BJ (cell line): Measurements from ENCODE around the gene HK2. TPM values are rescaled to one million over a fixed set of nuclear protein-coding genes. Genes with fewer than 3 reads are reported as not detected.

Source experiments
- CTCF ChIA-PET: fragments of 350-600 bp; formaldehyde crosslinking; extraction: SDS; loops from one replicate; lab custom pipeline; 2021; ENCODE audit warnings: antibody characterized with exemption, inconsistent platforms; lab: Yijun Ruan, JAX
- POLR2A ChIA-PET: fragments of 300-600 bp; sonication (Branson Sonifier 250); formaldehyde crosslinking; extraction: SDS; loops from one replicate; lab custom pipeline; 2021; ENCODE audit warnings: antibody characterized with exemption; lab: Charles Lee
- DNase-seq: peaks from one replicate; pipeline ENCODE4 v3.0.0-alpha.2; 2011; ENCODE audit warnings: low read depth
- H3K27me3 ChIP-seq: 2 replicates; pipeline ENCODE4 v1.6.0; 2011; ENCODE audit warnings: low read length; ENCODE audit not compliant: control insufficient read depth, insufficient read depth
- H3K36me3 ChIP-seq: 2 replicates; pipeline ENCODE4 v1.5.1; 2011; ENCODE audit warnings: low read length; ENCODE audit not compliant: control insufficient read depth, insufficient read depth
- H3K4me3 ChIP-seq: 2 replicates; pipeline ENCODE4 v1.5.1; 2011; ENCODE audit warnings: low read depth, mild to moderate bottlenecking, control low read depth, low read length
- polyA plus RNA-seq: library from polyadenylated mRNA; depleted of rRNA; stranded (reverse); fragments of >200 nt; gene quantifications from 2 replicates; pipeline ENCODE4 v1.2.3, GENCODE V29; 2011
- TF ChIP-seq, protein P1 (sequence below): IDR thresholded peaks from 2 replicates; pipeline ENCODE4 v1.5.1; 2011; ENCODE audit warnings: low read depth, mild to moderate bottlenecking, control low read depth, inconsistent platforms, low read length, moderate library complexity; ENCODE audit not compliant: insufficient read depth

Gene HK2
- polyA plus RNA-seq, 1 experiment = 21.8 TPM

DNA sequence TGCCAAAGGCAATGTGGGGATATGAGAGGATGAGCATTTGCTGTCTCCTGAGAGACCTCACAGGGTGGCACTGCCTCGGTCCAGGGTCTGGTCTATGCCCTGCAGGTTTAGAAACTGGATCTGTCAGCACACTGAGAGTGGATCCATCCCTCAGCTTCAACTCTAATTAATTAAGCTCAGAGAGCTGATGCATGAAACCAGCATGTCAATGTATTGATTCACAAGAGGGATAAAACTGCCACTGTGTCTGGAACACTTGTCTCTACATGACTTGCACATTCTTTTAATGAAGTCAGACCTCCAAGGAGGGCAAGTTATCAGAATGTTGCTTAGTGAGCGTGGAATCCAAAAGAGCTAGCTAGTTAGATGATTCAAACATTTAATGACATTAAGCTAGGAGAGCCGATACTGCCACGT lies 102.1 kb downstream of the HK2 start:
- Histone ChIP-seq H3K36me3 (peaks cover 1% of the 10 kb centered on the region; the same call in 1 of the 2 replicates), H3K4me3 (no peak overlapping the region), H3K27me3 (no peaks in the 10 kb centered on the region)
- ChIA-PET CTCF (interaction anchor here (1.6 to 2.5 kb wide), 2 partner anchors 14 to 17 kb away, joined by 4 to 7 read pairs; no protein-coding TSS in a partner anchor), POLR2A (interaction anchor here (0.6 kb wide), 1 partner anchor 159 kb away, joined by 4 read pairs; no protein-coding TSS in a partner anchor)
- DNase-seq = no peak
- TF ChIP-seq, protein P1, sequence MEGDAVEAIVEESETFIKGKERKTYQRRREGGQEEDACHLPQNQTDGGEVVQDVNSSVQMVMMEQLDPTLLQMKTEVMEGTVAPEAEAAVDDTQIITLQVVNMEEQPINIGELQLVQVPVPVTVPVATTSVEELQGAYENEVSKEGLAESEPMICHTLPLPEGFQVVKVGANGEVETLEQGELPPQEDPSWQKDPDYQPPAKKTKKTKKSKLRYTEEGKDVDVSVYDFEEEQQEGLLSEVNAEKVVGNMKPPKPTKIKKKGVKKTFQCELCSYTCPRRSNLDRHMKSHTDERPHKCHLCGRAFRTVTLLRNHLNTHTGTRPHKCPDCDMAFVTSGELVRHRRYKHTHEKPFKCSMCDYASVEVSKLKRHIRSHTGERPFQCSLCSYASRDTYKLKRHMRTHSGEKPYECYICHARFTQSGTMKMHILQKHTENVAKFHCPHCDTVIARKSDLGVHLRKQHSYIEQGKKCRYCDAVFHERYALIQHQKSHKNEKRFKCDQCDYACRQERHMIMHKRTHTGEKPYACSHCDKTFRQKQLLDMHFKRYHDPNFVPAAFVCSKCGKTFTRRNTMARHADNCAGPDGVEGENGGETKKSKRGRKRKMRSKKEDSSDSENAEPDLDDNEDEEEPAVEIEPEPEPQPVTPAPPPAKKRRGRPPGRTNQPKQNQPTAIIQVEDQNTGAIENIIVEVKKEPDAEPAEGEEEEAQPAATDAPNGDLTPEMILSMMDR = no peak

DNA sequence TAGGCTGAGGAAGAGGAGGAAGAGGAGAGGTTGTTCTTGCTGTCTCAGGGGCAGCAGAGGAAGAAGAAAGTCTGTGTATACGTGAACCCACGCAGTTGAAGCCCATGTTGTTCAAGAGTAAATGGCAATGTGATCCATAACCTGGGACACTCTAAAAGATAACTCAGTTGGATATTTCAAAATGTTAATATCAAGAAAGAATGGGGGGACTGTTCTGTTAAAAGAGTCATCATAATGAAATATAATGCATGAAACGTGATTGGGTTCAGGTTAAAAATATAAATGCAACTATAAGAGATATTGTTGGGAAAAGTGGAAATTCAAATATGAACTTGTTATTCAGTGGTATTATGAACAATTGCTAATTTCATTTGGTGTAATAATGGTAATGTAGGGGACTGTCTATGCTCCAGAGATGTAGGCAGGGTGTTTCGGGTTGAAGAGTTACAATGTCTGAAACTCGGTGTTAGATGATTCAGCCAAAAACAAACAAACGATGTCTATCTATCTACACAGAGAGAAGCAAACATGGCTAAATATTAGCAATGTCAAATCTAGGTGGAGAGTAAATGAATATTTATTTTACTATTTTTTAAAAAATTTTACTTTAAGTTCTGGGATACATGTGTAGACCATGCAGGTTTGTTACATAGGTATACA lies 103.4 kb downstream of the HK2 start:
- Histone ChIP-seq H3K27me3 (no peaks in the 10 kb centered on the region), H3K36me3 (no peaks in the 10 kb centered on the region; the same call in 1 of the 2 replicates), H3K4me3 (no peak overlapping the region)
- TF ChIP-seq, protein P1 = no peak
- DNase-seq = no peak
- CTCF ChIA-PET = no interaction called here
- POLR2A ChIA-PET = no interaction called here

DNA sequence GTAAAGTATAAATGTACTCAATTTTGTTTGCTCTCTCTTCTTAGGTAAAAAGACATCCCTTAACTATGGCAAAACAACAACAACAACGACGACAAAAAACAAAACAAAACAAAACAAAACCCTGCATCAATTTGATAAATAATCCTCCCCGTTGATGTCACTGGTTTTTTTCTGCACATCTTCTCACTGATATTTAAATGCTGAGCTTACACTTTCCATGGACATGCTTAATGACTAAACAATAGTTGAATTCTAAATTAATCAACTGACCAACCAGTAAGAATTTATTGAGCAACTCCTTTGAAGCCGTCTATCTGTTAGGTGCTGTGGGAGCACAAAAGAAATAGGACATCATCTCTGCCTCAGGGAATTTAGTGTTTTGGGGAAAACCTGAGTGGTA lies 104.3 kb downstream of the HK2 start:
- H3K36me3 ChIP-seq = no peaks in the 10 kb centered on the region
- DNase-seq = no peak
- H3K4me3 ChIP-seq = no peak overlapping the region
- POLR2A ChIA-PET = no interaction called here
- CTCF ChIA-PET = no interaction called here
- TF ChIP-seq, protein P1 = no peak
- no peaks in the 10 kb centered on the region for H3K27me3 ChIP-seq

DNA sequence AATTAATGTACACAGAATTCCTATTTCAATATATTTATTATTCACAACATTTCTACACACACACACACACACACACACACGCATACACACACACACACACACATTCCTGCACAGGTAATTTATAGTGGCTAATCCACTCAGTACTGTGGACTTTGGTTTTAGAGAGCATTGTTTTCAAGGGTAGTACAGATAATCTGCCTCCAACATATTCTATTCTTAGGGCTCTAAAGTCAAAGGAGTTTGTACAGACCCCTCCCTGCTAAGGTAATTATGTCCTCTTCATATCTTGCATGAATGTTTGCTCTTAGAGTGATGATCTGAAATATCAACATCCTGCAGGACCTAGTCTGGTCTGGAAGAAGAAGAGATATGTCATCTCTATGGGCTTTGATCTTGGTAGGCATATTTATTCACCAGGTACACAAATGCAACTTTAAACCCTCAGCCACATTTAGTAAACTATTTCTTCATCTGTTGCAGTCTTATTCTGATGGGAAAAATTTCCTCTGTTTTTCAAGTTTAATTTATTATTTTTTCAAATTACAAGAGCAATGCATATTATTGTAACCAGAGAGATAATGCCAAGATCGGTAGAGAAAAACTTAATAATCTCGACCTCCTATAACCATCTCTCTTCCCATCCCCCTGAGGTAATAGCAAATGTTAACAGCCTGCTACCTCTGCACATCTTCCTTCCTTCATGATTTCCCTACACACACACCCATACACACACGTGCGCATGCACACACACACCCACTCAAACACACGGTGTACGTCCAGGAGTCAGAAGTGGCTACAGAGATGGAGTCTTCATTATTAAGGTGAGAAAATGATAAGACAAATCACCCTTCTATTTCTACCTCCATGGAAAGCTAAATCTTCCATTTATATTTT lies 106.2 kb downstream of the HK2 start:
- CTCF ChIA-PET = interaction anchor here (0.5 kb wide), 1 partner anchor 61 kb away, joined by 3 read pairs; no protein-coding TSS in a partner anchor
- H3K4me3 ChIP-seq = no peak overlapping the region
- TF ChIP-seq, protein P1 = no peak
- no peak for DNase-seq
- POLR2A ChIA-PET = no interaction called here
- peaks cover 1% of the 10 kb centered on the region; the same call in 1 of the 2 replicates for H3K36me3 ChIP-seq
- no peaks in the 10 kb centered on the region for H3K27me3 ChIP-seq

DNA sequence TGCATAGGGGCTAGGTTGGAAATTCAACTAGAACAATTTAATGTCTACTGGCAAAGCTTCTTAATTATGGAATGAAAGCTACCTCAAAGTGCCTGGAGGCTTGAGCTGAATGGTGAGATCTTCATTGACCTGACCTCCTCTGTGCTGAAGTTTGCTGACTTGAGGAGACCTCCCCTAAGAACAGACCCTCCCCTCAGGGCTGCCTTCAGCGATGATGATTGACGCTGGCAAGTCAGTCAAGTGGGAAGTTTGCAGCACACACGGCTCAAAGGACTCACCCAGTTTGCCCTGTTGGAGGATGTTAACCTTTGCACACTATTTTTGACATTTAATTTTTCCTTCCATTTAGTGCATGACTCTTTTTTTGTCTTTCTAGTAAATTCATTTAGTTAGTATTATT lies 107.4 kb downstream of the HK2 start:
- TF ChIP-seq, protein P1 = no peak
- POLR2A ChIA-PET = interaction anchor here (0.6 kb wide), 1 partner anchor 221 kb away, joined by 3 read pairs; no protein-coding TSS in a partner anchor
- no peak for DNase-seq
- Histone ChIP-seq H3K4me3 (no peak overlapping the region), H3K27me3 (no peaks in the 10 kb centered on the region), H3K36me3 (peaks cover 1% of the 10 kb centered on the region; the same call in 1 of the 2 replicates)
- CTCF ChIA-PET = no interaction called here
